ENCODE measurements around the gene HSP90B1. TPM values are rescaled to one million over a fixed set of nuclear protein-coding genes. Genes with fewer than 3 reads are reported as not detected.

HSP90B1 gene
- total and polyA plus RNA-seq, 9 of the 15 experiments (the other 6 are each of a cell fraction or from before 2014, with no cell fraction given): 196 to 719 (median 557) TPM

GRCh38 chr12:103962493-103962892 lies 32.3 kb downstream of the HSP90B1 start (continued):
- TF ChIP-seq ZBTB1 (CRISPR knock-in tag; IDR thresholded peaks at IDR 0.05; ENCODE audit: borderline replicate concordance, low read depth) (no peak), DACH1 (IDR thresholded peaks at IDR 0.05; ENCODE audit: partially characterized antibody) (no peak), POLR2AphosphoS5 (IDR thresholded peaks at IDR 0.05; ENCODE audit: control insufficient read depth, insufficient read depth, low read depth, low read length) (0 out of 2 replicates have a peak, but pooled peaks have one; percentile 14), DLX4 (CRISPR knock-in tag; IDR thresholded peaks at IDR 0.05) (no peak)

GRCh38 chr12:103964805-103965204 lies 34.6 kb downstream of the HSP90B1 start:
- Histone ChIP-seq H3K9me3 (replicated peaks; ENCODE audit: control insufficient read depth, insufficient read depth, low read depth, low read length) (no peaks in the 10 kb centered on the region), H2AFZ (ENCODE audit: low read depth, low read length) (peak overlapping the region; percentile 92), H3K4me1 (replicated peaks in 1 of 2; ENCODE audit: control insufficient read depth in 2 of 2, insufficient read depth in 2 of 2, low read length in 2 of 2) (peaks cover 4 to 28% of the 10 kb centered on the region in 2 experiments; a peak in 4 of 5 replicates), H3K9me1 (ENCODE audit: control insufficient read depth, insufficient read depth, low read length) (no peaks in the 10 kb centered on the region), H3K36me3 (ENCODE audit: control insufficient read depth, insufficient read depth, low read length) (peaks cover 29% of the 10 kb centered on the region; the same call in 2 of the 3 replicates), H4K20me1 (replicated peaks; ENCODE audit: control insufficient read depth, insufficient read depth, low read length) (no peaks in the 10 kb centered on the region; the same call in 1 of the 2 replicates), H3K79me2 (ENCODE audit: control insufficient read depth, insufficient read depth, low read length) (peaks cover 71% of the 10 kb centered on the region), H3K9ac (ENCODE audit: insufficient read depth in 1 of 2, low read depth in 2 of 2, low read length in 2 of 2) (peak overlapping the region; percentile 88 to 97; a peak in 3 of 4 replicates), H3K4me3 (peak overlapping the region; percentile 69), H3K27ac (ENCODE audit: extremely low read depth, low read depth, low read length) (peak overlapping the region; percentile 85), H3K27me3 (ENCODE audit: control insufficient read depth in 2 of 2, insufficient read depth in 2 of 2, low read length in 2 of 2) (no peaks in the 10 kb centered on the region), H3K4me2 (ENCODE audit: insufficient read depth, low read length) (peak overlapping the region; percentile 96)
- intact Hi-C loops (cut with micrococcal nuclease) (loop anchor here (5.0 kb wide), 1 partner anchor 142 kb away; no protein-coding TSS in a partner anchor), in situ Hi-C loops (cut with MboI) (no loop called here)
- FAIRE-seq (no peak), ATAC-seq (no peak), DNase-seq (ENCODE audit: extremely low read depth in 1 of 4, low spot score in 3 of 4) (no peak)
- BruUV-seq (replicated peaks): no TSS peak
- POLR2A ChIA-PET: interaction anchor here (1.0 to 2.7 kb wide), 8 partner anchors 9 to 78 kb away, joined by 3 to 15 read pairs (median 8); no protein-coding TSS in a partner anchor
- CTCF ChIA-PET (ENCODE audit: low intra/inter-chr PET ratio): no interaction called here
- 2% methylated on average over 3 of the region's 3 CpGs for WGBS (ENCODE audit: insufficient coverage, low coverage, missing lambda C conversion rate)
- TF ChIP-seq U2AF2 (optimal IDR thresholded peaks at IDR 0.05; ENCODE audit: low read depth, low read length) (no peak), XRCC5 (IDR thresholded peaks at IDR 0.05; ENCODE audit: low read depth, low read length) (no peak), RBM15 (IDR thresholded peaks at IDR 0.05; ENCODE audit: insufficient read depth, low read length) (no peak), PRDM10 (IDR thresholded peaks at IDR 0.05; ENCODE audit: partially characterized antibody) (no peak), TFE3 (CRISPR knock-in tag; IDR thresholded peaks at IDR 0.05) (peak; percentile 83)

Data from K562 (cell line).